GM13976 (cell line): ENCODE data around the gene CAGE1.

ENCODE experiments used
- DNase-seq: peaks from one replicate; pipeline ENCODE4 v3.0.0; 2012; ENCODE audit warnings: low spot score
- in situ Hi-C: fragments of 300-500 bp; cut with MboI; formaldehyde crosslinking; loops from one replicate; pipeline ENCODE4 v1.12.0; 2022; ENCODE audit warnings: low sequenced_read_pairs, mixed read lengths, inconsistent platforms; ENCODE audit not compliant: unreplicated experiment
- TF ChIP-seq, protein P1 (sequence below): IDR thresholded peaks from 2 replicates; pipeline ENCODE4 v1.5.1; 2012; ENCODE audit warnings: borderline replicate concordance, mild to moderate bottlenecking; ENCODE audit not compliant: insufficient read depth; ENCODE audit errors: extremely low read depth, missing control alignments, control extremely low read depth

The CAGE1 gene

DNA sequence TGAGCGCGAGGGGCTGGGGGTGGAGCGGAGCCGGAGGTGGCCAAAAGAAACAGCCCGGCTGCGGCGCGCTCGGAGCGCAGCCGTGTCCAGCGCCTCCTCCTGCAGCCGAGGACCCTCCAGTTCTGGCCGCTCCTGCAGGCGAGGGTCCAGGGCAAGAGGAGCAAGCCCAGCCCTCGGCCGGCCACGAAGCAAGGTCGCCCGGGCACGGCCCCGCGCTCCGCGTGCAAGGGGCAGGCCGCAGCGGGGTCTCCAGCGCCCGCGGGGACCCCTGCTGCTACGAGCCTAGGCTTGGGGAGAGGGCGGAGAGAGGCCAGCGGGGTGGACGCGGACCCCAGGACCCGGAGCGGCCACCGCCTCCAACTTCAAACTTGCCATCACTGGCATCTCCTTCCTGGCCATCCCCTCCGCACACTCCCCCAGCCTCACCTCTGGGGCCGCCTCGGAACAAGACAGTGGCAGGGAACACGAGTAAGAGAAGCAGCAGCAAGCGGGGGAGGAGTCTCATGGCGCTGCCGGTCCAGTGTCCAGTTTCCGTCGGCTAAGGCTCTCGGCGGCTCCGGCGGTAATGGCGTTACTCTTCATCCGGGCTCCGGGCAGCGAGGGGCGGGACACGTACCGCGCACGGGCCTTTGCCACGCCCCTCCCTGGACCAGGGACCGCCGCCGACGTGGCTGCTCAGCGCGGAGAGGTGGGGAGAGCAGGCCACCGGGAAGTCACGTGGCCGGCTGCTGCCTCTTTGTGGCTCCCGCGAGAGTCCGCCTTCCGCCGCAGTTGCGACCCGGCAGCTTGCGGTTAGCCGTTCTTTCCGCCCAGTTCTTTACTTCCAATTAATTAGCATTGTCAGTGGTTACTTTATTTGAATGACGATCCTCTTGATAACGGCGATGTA is 76.7 kb downstream of the CAGE1 start, which contains the start of gene SSR1:
TSS of gene SSR1 (minus strand) at position 584 of the 889 bp plus-strand sequence. CDS start at position 505, 79 bp downstream.
- TF ChIP-seq, protein P1, sequence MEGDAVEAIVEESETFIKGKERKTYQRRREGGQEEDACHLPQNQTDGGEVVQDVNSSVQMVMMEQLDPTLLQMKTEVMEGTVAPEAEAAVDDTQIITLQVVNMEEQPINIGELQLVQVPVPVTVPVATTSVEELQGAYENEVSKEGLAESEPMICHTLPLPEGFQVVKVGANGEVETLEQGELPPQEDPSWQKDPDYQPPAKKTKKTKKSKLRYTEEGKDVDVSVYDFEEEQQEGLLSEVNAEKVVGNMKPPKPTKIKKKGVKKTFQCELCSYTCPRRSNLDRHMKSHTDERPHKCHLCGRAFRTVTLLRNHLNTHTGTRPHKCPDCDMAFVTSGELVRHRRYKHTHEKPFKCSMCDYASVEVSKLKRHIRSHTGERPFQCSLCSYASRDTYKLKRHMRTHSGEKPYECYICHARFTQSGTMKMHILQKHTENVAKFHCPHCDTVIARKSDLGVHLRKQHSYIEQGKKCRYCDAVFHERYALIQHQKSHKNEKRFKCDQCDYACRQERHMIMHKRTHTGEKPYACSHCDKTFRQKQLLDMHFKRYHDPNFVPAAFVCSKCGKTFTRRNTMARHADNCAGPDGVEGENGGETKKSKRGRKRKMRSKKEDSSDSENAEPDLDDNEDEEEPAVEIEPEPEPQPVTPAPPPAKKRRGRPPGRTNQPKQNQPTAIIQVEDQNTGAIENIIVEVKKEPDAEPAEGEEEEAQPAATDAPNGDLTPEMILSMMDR: no peak
- in situ Hi-C loops: no loop called here
- peak; percentile 100 for DNase-seq

DNA sequence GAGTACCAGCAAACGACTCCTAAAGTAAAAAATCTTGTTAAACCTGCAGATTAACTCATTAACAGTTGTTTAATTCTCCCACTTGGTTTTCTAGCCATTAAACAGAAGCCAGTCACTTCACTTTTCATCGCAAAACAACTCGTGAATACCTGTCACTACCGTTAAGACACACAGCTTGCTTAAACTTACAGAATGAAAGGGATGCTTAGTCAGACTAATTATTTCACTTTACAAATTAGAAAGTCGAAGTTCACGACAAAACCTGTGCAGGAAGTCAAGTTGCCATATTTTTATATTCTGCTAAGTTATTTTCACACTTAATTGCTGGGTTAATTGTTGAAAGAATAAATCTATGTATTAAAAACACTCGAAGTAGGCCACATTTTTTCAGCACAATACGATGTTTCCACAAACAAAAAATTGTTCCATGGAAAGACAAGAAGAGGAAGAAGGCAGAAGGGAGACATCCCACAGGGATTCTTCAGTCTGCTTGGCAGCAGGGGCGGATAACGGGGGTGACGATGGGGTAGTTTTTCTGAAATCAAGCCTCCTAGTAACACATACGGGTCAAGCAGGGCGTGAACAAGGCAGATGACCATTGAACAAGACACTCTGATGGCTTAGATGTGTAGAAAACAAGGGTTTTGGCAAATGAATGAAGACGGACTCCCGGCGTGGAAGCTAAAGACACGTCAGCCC is 77.5 kb downstream of the CAGE1 start:
- in situ Hi-C loops: no loop called here
- DNase-seq: no peak
- TF ChIP-seq, protein P1: no peak

DNA sequence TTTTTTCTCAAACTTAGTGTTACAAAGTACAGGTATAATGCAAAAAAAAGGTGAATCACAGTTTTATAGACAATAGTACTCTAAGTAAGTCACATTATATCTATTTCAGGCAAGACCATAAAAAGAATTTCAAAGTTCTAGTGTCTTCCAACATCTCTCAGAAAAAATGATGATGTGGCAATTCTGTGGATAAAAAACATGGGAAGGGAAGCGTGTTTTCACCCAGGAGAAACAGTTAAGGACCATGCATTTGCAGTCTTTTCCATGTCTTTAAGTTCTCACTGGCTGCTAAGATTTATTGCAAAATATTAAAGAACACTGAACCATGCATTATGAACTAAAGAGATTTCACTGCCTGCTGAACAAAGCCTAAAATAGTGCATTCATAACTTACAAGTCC is 78.4 kb downstream of the CAGE1 start:
- in situ Hi-C loops: no loop called here
- DNase-seq: no peak
- TF ChIP-seq, protein P1: no peak

DNA sequence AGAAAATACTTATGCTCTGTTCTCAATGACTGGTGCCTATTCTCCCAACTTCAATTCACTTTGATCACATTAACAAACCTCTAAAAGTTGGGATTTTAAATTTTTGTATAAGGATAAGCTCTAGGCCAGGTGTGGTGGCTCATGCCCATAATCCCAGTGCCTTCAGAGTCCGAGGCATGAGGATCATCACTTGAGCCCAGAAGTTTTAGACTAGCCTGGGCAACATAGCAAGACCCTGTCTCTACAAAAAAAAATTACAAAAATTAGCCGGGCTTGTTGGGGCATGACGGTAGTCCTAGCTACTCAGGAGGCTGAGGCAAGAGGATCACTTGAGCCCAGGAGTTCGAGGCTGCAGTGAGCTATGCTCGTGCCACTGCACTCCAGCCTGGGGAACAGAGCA is 80.5 kb downstream of the CAGE1 start:
- in situ Hi-C loops: no loop called here
- TF ChIP-seq, protein P1: no peak

DNA sequence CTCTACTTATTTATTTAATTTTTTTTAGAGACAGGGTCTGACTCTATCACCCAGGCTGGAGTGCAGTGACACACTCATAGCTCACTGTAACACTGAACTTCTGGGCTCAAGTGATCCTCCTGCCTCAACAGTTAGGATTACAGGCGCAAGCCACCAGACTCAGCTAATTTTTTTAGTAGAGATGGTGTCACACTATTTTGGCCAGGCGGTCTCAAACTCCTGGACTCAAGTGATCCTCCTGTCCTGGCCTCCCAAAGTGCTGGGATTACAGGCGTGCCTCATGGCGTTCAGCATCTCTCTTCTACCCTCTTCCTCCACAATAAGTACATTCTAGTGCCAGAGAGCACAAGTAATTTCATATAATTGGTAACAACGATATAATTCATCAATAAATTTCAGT is 82.0 kb downstream of the CAGE1 start:
- TF ChIP-seq, protein P1: no peak
- no peak for DNase-seq
- in situ Hi-C loops: no loop called here

More for the DNA sequence above, 80.5 kb downstream of the CAGE1 start:
- DNase-seq: no peak

DNA sequence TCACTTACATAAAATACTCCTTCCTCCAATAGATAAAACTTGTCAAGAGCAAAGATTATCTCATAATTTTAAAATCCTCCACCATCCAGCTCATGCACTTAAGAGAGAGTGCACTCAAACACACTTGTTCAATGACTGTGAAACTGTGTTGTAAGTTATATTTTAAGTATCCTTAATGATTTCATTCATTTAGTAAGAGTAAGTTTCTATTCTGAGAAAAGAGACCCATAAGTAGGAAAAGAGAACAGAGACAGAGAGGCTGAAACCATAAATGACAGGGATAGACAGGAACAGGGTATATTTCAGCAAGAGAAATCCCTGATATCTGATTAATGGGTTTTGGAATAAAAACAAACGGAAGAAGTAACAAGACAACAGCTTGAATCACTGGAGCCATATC is 84.7 kb downstream of the CAGE1 start:
- no peak for DNase-seq
- in situ Hi-C loops: no loop called here
- TF ChIP-seq, protein P1: no peak
